Stimulated activated CD4-positive, alpha-beta T cell treated with anti-CD3 and anti-CD28 coated beads, Interleukin-1b, Interleukin-23, amount 100 ng/mL, for 24 hours (primary cell): ENCODE data around the gene KIF3C.
"Not testable (repeated sequence)": the region's sequence is repeated elsewhere in the genome, so short reads cannot be mapped to it uniquely, and the experiment has no call there.

Experiments used
- DNase-seq, 4 experiments: peaks; one replicate each; pipeline ENCODE4 v3.0.0-alpha.2; 2020; ENCODE audit warnings: low read depth in 4 of 4, low spot score in 1 of 4

KIF3C gene

GRCh38 chr2:25920786-25921415, 61.4 kb downstream of the KIF3C start:
- no peak for DNase-seq

GRCh38 chr2:25920336-25920735, 62.0 kb downstream of the KIF3C start:
- DNase-seq, result no peak

- no peak for DNase-seq
Measured at GRCh38 chr2:25917832-25918231, 64.5 kb downstream of the KIF3C start.

DNA sequence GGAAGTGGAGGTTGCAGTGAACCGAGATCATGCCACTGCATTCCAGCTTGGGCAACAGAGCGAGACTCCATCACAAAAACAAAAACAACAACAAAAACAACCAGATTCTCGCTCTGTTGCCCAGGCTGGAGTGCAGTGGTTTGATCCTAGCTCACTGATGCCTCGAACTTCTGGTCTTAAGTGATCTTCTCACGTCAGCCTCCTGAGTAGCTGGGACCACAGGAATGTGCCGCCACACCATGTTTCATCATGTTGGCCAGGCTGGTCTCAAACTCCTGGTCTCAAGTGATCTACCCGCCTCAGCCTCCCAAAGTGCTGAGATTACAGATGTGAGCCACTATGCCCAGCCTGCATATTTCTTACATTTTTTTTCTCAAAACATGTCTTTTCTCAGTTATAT, 64.9 kb downstream of the KIF3C start:
- DNase-seq, result not testable (repeated sequence)

- peak in 2 of 4 experiments; percentile 16 to 26 for DNase-seq
Measured at GRCh38 chr2:25915944-25916772, 66.1 kb downstream of the KIF3C start.

- DNase-seq, result not testable (repeated sequence)
Measured at GRCh38 chr2:25915411-25915810, 66.9 kb downstream of the KIF3C start.

DNA sequence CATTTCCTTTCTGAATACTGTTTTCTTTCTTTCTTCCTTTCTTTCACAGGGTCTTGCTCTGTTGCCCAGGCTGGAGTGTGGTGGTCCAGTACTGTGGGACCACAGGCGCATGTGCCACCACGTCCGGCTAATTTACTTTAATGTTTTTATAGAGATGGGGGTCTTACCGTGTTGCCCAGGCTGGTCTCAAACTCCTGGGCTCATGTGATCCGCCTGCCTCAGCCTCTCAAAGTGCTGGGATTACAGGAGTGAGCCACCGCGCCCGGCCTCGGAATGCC, 68.7 kb downstream of the KIF3C start:
- DNase-seq, result not testable (repeated sequence)

GRCh38 chr2:25912851-25913695, 69.2 kb downstream of the KIF3C start:
- DNase-seq, result no peak

DNA sequence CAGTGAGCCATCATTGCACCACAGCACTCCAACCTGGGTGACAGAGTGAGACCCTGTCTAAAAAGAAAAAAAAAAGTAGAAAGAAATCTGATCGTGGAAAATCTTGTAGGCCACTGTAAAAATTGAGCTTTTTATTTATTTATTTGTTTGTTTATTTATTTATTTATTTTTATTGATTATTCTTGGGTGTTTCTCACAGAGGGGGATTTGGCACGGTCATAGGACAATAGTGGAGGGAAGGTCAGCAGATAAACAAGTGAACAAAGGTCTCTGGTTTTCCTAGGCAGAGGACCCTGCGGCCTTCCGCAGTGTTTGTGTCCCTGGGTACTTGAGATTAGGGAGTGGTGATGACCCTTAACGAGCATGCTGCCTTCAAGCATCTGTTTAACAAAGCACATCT, 72.7 kb downstream of the KIF3C start:
- not testable (repeated sequence) for DNase-seq

DNA sequence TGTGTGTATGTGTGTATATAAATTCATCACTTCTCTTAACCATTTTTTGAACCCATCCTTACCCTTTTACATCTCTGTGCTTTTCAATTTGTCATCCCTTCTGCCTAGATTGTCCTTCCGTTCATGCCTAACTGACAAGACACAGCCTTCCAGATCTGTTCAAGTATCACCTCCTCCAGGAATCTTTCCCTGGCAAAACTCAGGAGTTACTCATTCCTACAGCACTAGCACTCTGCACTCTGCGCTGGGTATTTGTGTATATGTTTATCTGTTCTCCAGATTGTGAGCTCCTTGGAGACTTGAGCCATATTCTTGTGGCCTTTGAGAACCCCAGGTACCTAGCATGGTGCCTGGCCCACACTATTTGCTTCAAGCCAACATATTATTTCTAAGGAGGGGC, 77.2 kb downstream of the KIF3C start:
- no peak for DNase-seq

DNA sequence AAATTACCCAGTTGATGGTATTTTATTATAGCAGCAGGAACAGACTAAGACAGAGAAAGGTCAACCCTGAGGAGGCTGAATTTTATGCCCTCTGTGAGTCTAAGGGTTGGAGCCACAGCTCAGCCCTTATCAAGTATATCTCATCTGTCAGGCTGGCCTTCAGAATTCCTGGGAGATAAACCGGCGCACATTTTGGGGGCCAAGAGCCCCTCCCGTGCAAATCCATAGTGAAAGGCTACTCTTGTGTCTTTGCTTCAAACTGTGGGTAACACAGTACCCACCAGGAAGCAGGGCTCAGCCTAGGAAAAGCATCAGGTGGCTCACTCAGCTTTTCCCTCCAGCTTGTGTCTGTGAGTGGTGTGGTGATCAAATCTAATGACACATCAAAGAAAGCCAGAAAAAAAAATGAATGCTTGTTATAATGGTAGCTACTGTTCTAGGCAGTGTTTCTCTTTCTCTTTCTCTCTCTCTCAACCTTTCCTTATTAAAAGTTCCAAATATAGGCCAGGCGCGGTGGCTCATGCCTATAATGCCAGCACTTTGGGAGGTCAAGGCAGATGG, 79.0 kb downstream of the KIF3C start:
- DNase-seq, result no peak

- DNase-seq, result no peak
Measured at GRCh38 chr2:25899404-25899970, 82.8 kb downstream of the KIF3C start.

- no peak for DNase-seq
Measured at GRCh38 chr2:25897506-25897905, 84.8 kb downstream of the KIF3C start.

DNA sequence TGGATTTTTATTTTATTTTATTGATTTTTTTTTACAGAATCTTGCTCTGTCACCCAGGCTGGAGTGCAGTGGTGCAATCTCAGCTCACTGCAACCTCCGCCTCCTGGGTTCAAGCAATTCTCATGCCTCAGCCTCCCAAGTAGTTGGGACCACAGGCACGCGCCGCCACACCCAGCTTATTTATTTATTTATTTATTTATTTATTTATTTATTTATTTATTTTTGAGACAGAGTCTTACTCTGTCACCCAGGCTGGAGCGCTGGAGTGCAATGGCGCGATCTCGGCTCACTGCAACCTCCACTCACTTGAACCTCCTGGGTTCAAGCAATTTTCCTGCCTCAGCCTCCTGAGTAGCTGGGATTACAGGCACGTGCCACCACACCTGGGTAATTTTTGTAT, 86.0 kb downstream of the KIF3C start:
- not testable (repeated sequence) for DNase-seq

DNA sequence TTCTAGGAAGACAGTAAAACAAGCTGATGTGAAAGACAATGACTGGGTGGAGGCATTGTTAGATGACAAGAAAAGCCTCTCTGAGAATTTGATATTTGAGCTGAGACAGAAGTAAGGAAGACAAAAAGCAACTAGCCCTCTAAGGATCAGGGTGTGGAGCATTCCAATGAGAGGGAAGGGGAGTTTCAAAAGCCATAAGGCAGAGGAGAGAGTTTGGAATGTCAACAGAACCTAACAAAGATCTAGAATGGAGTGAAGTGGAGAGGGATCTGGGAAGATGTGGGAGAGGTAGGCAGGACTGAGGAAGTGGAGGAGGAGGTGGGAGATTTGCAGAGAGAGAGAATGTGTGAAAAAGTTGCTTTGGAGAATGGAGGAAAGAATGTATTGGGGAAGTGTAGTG, 86.7 kb downstream of the KIF3C start:
- no peak for DNase-seq

DNA sequence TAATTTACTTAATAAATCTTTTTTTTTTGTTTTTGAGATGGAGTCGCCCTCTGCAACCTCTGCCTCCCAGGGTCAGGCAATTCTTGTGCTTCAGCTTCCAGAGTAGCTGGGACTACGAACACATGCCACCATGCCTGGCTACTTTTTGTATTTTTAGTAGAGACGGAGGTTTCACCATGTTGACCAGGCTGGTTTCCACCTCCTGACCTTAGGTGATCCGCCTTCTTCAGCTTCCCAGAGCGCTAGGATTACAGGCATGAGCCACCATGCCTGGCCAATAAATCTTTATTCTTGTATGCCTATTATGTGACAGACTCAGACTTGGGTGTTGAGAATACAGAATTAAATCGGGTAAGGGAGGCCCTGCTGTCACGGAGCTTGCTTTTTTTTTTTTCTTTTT, 87.3 kb downstream of the KIF3C start:
- DNase-seq, result no peak

- DNase-seq, result no peak
Measured at GRCh38 chr2:25894135-25894830, 88.0 kb downstream of the KIF3C start.

GRCh38 chr2:25891672-25892071, 90.6 kb downstream of the KIF3C start:
- DNase-seq, result no peak

DNA sequence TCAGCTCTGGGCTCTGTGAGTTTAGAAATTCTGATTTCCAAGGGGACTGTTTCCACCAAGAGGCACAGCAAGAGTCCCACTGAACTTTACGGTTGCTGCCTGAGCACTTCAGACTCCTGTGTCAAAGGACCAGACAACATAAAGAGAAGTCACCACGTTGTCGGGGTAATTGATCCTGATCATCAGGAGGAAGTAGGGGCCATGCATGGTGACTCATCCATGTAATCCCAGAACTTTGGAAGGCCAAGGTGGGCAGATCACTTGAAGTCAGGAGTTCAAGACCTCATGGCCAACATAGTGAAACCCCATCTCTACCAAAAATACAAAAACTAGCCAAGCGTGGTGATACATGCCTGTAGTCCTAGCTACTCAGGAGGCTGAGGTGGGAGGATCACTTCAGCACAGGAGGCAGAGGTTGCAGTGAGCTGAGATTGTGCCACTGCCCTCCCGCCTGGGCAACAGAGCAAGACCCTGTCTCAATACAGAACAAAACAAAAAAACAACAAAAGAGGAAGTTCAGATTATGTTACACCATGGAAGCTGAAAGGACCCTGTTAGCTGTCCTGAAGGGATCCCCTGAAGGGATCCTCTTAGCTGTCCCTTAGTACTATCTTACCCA, 94.6 kb downstream of the KIF3C start:
- no peak for DNase-seq

GRCh38 chr2:25885933-25886332, 96.4 kb downstream of the KIF3C start:
- no peak for DNase-seq
